GM19238 (cell line): Measurements from ENCODE around the gene BTN1A1.
"Not testable (repeated sequence)": the region's sequence is repeated elsewhere in the genome, so short reads cannot be mapped to it uniquely, and the experiment has no call there.

Experiments
- DNase-seq: peaks from one replicate; pipeline ENCODE4 v3.0.0; 2011; ENCODE audit warnings: low spot score; ENCODE audit not compliant: insufficient read length

The BTN1A1 gene

GRCh38 chr6:26500102-26500501 is at the start of gene BTN1A1:
BTN1A1 (plus strand) TSS chr6:26500303; CDS start chr6:26501287, 984 bp downstream.
- DNase-seq: no peak

GRCh38 chr6:26452631-26453235 is 47.4 kb upstream of the BTN1A1 start:
- DNase-seq: no peak

- no peak for DNase-seq
These were observed 45.5 kb upstream of the BTN1A1 start for GRCh38 chr6:26454631-26455030.

- no peak for DNase-seq
These were observed 44.6 kb upstream of the BTN1A1 start for GRCh38 chr6:26455357-26455970.

- DNase-seq: no peak
These were observed 42.8 kb upstream of the BTN1A1 start for GRCh38 chr6:26457264-26457805.

GRCh38 chr6:26457806-26458688 is 42.1 kb upstream of the BTN1A1 start, which contains the start of gene BTN2A1:
BTN2A1 (plus strand) TSS chr6:26457955; CDS start chr6:26458637, 682 bp downstream.
- DNase-seq: peak; percentile 59

- no peak for DNase-seq
These were observed 40.9 kb upstream of the BTN1A1 start for GRCh38 chr6:26459023-26459810.

GRCh38 chr6:26461353-26461752 is 38.8 kb upstream of the BTN1A1 start:
- not testable (repeated sequence) for DNase-seq

GRCh38 chr6:26464014-26464413 is 36.1 kb upstream of the BTN1A1 start:
- DNase-seq: no peak

GRCh38 chr6:26464416-26465131 is 35.5 kb upstream of the BTN1A1 start:
- DNase-seq: no peak

GRCh38 chr6:26465776-26466175 is 34.3 kb upstream of the BTN1A1 start:
- no peak for DNase-seq

GRCh38 chr6:26468829-26469228 is 31.3 kb upstream of the BTN1A1 start:
- no peak for DNase-seq

- DNase-seq: no peak
These were observed 29.5 kb upstream of the BTN1A1 start for GRCh38 chr6:26470643-26471042.

GRCh38 chr6:26471970-26472369 is 28.1 kb upstream of the BTN1A1 start:
- no peak for DNase-seq

GRCh38 chr6:26472549-26473290 is 27.4 kb upstream of the BTN1A1 start:
- no peak for DNase-seq

GRCh38 chr6:26473429-26473757 is 26.7 kb upstream of the BTN1A1 start:
- no peak for DNase-seq

GRCh38 chr6:26473758-26474438 is 26.2 kb upstream of the BTN1A1 start:
- peak; percentile 60 for DNase-seq

GRCh38 chr6:26474439-26474881 is 25.6 kb upstream of the BTN1A1 start:
- DNase-seq: no peak
